ENCODE results near the gene LACTBL1. TPM values are rescaled to one million over a fixed set of nuclear protein-coding genes. Genes with fewer than 3 reads are reported as not detected.
"Not testable (repeated sequence)": the region's sequence is repeated elsewhere in the genome, so short reads cannot be mapped to it uniquely, and the experiment has no call there.

The LACTBL1 gene
- total RNA-seq, 1 donor from 2014 or later = not detected

GRCh38 chr1:22983944-22984343, 11.3 kb upstream of the LACTBL1 start:
- Mint-ChIP-seq H3K36me3 (ENCODE audit: low read depth, unreplicated experiment) (no peaks in the 10 kb centered on the region), H3K9me3 (ENCODE audit: unreplicated experiment) (no peaks in the 10 kb centered on the region), H3K4me1 (ENCODE audit: unreplicated experiment) (no peaks in the 10 kb centered on the region), H3K4me3 (ENCODE audit: unreplicated experiment) (no peak overlapping the region), H3K27me3 (ENCODE audit: unreplicated experiment) (no peaks in the 10 kb centered on the region), H3K27ac (ENCODE audit: unreplicated experiment) (no peak overlapping the region)
- no peak for DNase-seq (ENCODE audit: low spot score)
- no peak for TF ChIP-seq CTCF (IDR thresholded peaks at IDR 0.05; ENCODE audit: unreplicated experiment)

- not testable (repeated sequence) for H3K36me3 Mint-ChIP-seq (ENCODE audit: low read depth, unreplicated experiment); H3K27ac Mint-ChIP-seq (ENCODE audit: unreplicated experiment); DNase-seq (ENCODE audit: low spot score); H3K27me3 Mint-ChIP-seq (ENCODE audit: unreplicated experiment); H3K4me1 Mint-ChIP-seq (ENCODE audit: unreplicated experiment); H3K9me3 Mint-ChIP-seq (ENCODE audit: unreplicated experiment); H3K4me3 Mint-ChIP-seq (ENCODE audit: unreplicated experiment)
Measured at GRCh38 chr1:22980471-22980790, 7.8 kb upstream of the LACTBL1 start.

GRCh38 chr1:22978299-22978698, 5.6 kb upstream of the LACTBL1 start:
- Mint-ChIP-seq H3K4me3 (ENCODE audit: unreplicated experiment) (no peak overlapping the region), H3K4me1 (ENCODE audit: unreplicated experiment) (peaks cover 5% of the 10 kb centered on the region), H3K9me3 (ENCODE audit: unreplicated experiment) (no peaks in the 10 kb centered on the region), H3K27me3 (ENCODE audit: unreplicated experiment) (no peaks in the 10 kb centered on the region), H3K27ac (ENCODE audit: unreplicated experiment) (no peak overlapping the region), H3K36me3 (ENCODE audit: low read depth, unreplicated experiment) (no peaks in the 10 kb centered on the region)
- no peak for TF ChIP-seq CTCF (IDR thresholded peaks at IDR 0.05; ENCODE audit: unreplicated experiment)
- no peak for DNase-seq (ENCODE audit: low spot score)

GRCh38 chr1:22976461-22977243, 4.0 kb upstream of the LACTBL1 start:
- Mint-ChIP-seq H3K27me3 (ENCODE audit: unreplicated experiment) (peaks cover 3% of the 10 kb centered on the region), H3K27ac (ENCODE audit: unreplicated experiment) (peak overlapping the region; percentile 51), H3K36me3 (ENCODE audit: low read depth, unreplicated experiment) (no peaks in the 10 kb centered on the region), H3K9me3 (ENCODE audit: unreplicated experiment) (no peaks in the 10 kb centered on the region), H3K4me1 (ENCODE audit: unreplicated experiment) (peaks cover 5% of the 10 kb centered on the region), H3K4me3 (ENCODE audit: unreplicated experiment) (peak overlapping the region; percentile 2)
- DNase-seq (ENCODE audit: low spot score) = peak; percentile 75
- peak; percentile 67 for TF ChIP-seq CTCF (IDR thresholded peaks at IDR 0.05; ENCODE audit: unreplicated experiment)

- Mint-ChIP-seq H3K27ac (ENCODE audit: unreplicated experiment) (peak overlapping the region; percentile 51), H3K4me3 (ENCODE audit: unreplicated experiment) (peak overlapping the region; percentile 2), H3K4me1 (ENCODE audit: unreplicated experiment) (peaks cover 5% of the 10 kb centered on the region)
Measured at GRCh38 chr1:22976127-22976460, 3.4 kb upstream of the LACTBL1 start.

More at GRCh38 chr1:22976127-22976460, 3.4 kb upstream of the LACTBL1 start:
- Mint-ChIP-seq H3K9me3 (ENCODE audit: unreplicated experiment) (no peaks in the 10 kb centered on the region), H3K36me3 (ENCODE audit: low read depth, unreplicated experiment) (no peaks in the 10 kb centered on the region), H3K27me3 (ENCODE audit: unreplicated experiment) (peaks cover 4% of the 10 kb centered on the region)
- DNase-seq (ENCODE audit: low spot score) = no peak
- TF ChIP-seq CTCF (IDR thresholded peaks at IDR 0.05; ENCODE audit: unreplicated experiment) = no peak
